Bronchial epithelial cell (primary cell): ENCODE data around the gene TGM3. TPM values are rescaled to one million over a fixed set of nuclear protein-coding genes. Genes with fewer than 3 reads are reported as not detected.

Experiments used
- DNase-seq: peaks from one replicate; pipeline ENCODE4 v3.0.0-alpha.2; 2010; ENCODE audit warnings: low read depth
- FAIRE-seq: peaks from 2 replicates; lab custom pipeline; 2011; peaks lifted over from hg19 to GRCh38; lab: Jason Lieb, UNC
- H3K27me3 ChIP-seq: 2 replicates; pipeline ENCODE4 v1.5.1; 2011; ENCODE audit warnings: low read length; ENCODE audit not compliant: control insufficient read depth, insufficient read depth
- H3K36me3 ChIP-seq: 2 replicates; pipeline ENCODE4 v1.5.1; 2011; ENCODE audit warnings: low read length; ENCODE audit not compliant: control insufficient read depth, insufficient read depth
- H3K4me3 ChIP-seq: 2 replicates; pipeline ENCODE4 v1.5.1; 2011; ENCODE audit warnings: mild to moderate bottlenecking, low read depth, low read length, control low read depth
- CTCF ChIP-seq: IDR thresholded peaks from 2 replicates; pipeline ENCODE4 v1.5.1; 2011; ENCODE audit warnings: mild to moderate bottlenecking, moderate library complexity, low read length, control low read depth, inconsistent platforms; ENCODE audit not compliant: insufficient read depth, severe bottlenecking
- total RNA-seq: library from RNA; depleted of rRNA; stranded (reverse); fragments of >200 nt; gene quantifications from 2 replicates; pipeline ENCODE4 v1.2.1, GENCODE V29; 2014

Gene TGM3
- total RNA-seq, 1 donor from 2014 or later, result 11.8 TPM

DNA sequence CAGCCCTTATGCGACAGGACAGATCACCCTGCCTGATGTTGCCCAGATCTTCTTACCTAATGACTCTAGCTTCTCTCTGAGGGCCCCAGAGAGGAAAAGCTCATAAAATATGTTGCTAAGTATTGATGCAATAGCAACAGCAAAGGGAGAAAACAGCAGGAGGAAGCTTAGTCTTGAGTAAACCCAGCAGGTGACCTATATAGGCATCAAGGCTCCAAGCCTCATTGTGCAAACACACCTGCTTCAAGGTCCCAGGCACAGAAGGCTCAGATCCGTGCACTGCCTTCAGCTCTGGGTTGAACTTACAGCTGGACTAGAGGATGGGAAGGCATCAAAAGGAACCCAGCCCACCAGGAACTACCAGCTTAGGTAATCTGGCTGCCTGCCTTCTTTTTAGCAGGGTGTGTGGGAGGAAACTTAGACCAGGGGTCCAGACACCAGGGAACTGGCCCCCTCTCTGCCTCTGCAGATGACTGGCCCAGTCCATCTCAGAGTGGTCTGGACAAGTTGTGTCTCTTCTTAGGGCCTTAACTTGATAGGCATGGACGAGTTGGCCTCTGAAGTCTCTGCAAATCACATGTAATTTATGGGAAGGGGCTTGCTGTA is 34.4 kb downstream of the TGM3 start:
- no peak for FAIRE-seq
- DNase-seq, result no peak
- no peak overlapping the region for H3K4me3 ChIP-seq
- TF ChIP-seq CTCF, result no peak
- H3K36me3 ChIP-seq, result no peaks in the 10 kb centered on the region
- H3K27me3 ChIP-seq, result no peaks in the 10 kb centered on the region

GRCh38 chr20:2331106-2331505 is 35.3 kb downstream of the TGM3 start:
- Histone ChIP-seq H3K27me3 (no peaks in the 10 kb centered on the region), H3K36me3 (no peaks in the 10 kb centered on the region), H3K4me3 (no peak overlapping the region)
- TF ChIP-seq CTCF, result no peak
- DNase-seq (no peak), FAIRE-seq (no peak)

DNA sequence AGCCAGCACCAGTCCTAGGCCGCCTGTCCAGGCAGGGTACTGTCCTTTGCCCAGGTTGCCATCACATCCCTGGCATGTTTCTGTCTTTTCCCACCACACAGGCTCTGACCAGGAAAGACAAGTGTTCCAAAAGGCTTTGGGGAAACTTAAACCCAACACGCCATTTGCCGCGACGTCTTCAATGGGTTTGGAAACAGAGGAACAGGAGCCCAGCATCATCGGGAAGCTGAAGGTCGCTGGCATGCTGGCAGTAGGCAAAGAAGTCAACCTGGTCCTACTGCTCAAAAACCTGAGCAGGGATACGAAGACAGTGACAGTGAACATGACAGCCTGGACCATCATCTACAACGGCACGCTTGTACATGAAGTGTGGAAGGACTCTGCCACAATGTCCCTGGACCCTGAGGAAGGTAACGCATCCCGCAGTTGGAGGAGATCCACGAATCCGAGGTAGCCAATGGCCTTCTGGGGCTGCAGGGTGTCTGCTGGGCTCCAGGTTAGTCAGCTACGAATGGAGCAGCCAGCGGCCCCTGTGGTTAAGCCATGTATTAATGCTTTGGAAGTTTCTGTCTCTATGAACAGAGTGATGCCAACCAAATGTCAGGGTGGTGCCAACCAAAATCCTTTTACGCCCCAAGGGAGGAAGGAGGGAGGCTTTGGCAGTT is 36.2 kb downstream of the TGM3 start:
- Histone ChIP-seq H3K27me3 (no peaks in the 10 kb centered on the region), H3K4me3 (no peak overlapping the region), H3K36me3 (no peaks in the 10 kb centered on the region)
- DNase-seq, result no peak
- TF ChIP-seq CTCF, result no peak
- no peak for FAIRE-seq

GRCh38 chr20:2332711-2333110 is 36.9 kb downstream of the TGM3 start:
- no peak for TF ChIP-seq CTCF
- Histone ChIP-seq H3K27me3 (no peaks in the 10 kb centered on the region), H3K36me3 (no peaks in the 10 kb centered on the region), H3K4me3 (no peak overlapping the region)
- DNase-seq (no peak), FAIRE-seq (no peak)

DNA sequence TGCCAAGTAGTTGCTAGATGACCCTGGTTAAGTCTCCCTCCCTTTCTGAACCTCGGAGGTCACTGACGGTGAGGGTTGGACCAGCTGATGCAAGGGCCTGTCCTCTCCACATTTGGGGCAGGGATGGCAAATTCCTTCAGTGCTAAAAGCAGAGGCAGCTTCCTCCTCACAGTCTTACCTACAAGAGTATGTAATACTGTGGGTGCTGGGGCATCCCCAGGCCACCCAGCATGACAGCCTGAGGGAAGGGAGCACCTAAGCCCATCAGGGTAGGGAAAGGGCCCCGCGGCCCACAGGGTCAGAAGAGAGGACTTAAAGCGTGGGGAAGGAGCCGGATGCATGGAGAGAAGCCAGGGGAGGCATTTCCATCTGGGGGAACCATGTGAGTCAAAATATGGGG is 38.0 kb downstream of the TGM3 start:
- H3K27me3 ChIP-seq, result no peaks in the 10 kb centered on the region
- FAIRE-seq, result no peak
- no peak for DNase-seq
- no peaks in the 10 kb centered on the region for H3K36me3 ChIP-seq
- TF ChIP-seq CTCF, result no peak
- no peak overlapping the region for H3K4me3 ChIP-seq
